Nucleus accumbens (tissue), 56 donors: Measurements from ENCODE around the gene CAPG.

ENCODE experiments used
- DNase-seq, 56 donors: peaks; one replicate each; lab custom pipeline; 2025; lab: John Stamatoyannopoulos, UW

CAPG gene

GRCh38 chr2:85439025-85439472 is 28.9 kb upstream of the CAPG start:
- no peak for DNase-seq

GRCh38 chr2:85438201-85439024 is 28.2 kb upstream of the CAPG start:
- peak in 29 of 56 donors; percentile 16 to 81 (median 66) for DNase-seq

GRCh38 chr2:85437488-85438200 is 27.5 kb upstream of the CAPG start:
- peak in 55 of 56 donors; percentile 37 to 95 (median 86) for DNase-seq

GRCh38 chr2:85436836-85437487 is 26.8 kb upstream of the CAPG start:
- DNase-seq, result peak in 13 of 56 donors; percentile 26 to 91 (median 64)

GRCh38 chr2:85435981-85436835 is 26.0 kb upstream of the CAPG start:
- DNase-seq, result no peak

- peak in 11 of 56 donors; percentile 12 to 54 (median 25) for DNase-seq
These were observed 25.2 kb upstream of the CAPG start for GRCh38 chr2:85435220-85435958.

- DNase-seq, result no peak
These were observed 24.5 kb upstream of the CAPG start for GRCh38 chr2:85434696-85435095.

GRCh38 chr2:85433511-85434089 is 23.4 kb upstream of the CAPG start:
- DNase-seq, result peak in 55 of 56 donors; percentile 44 to 97 (median 86)

GRCh38 chr2:85431570-85432205 is 21.5 kb upstream of the CAPG start:
- peak in 24 of 56 donors; percentile 11 to 51 (median 32) for DNase-seq

- DNase-seq, result peak in 55 of 56 donors; percentile 53 to 93 (median 82)
These were observed 20.8 kb upstream of the CAPG start for GRCh38 chr2:85430752-85431569.

- DNase-seq, result peak in 2 of 56 donors; percentile 26 to 41
These were observed 19.7 kb upstream of the CAPG start for GRCh38 chr2:85429924-85430289.

GRCh38 chr2:85429213-85429923 is 19.2 kb upstream of the CAPG start:
- DNase-seq, result peak in 11 of 56 donors; percentile 14 to 56 (median 34)

GRCh38 chr2:85428343-85428881 is 18.2 kb upstream of the CAPG start:
- DNase-seq, result no peak

GRCh38 chr2:85427300-85427835 is 17.2 kb upstream of the CAPG start:
- DNase-seq, result no peak

GRCh38 chr2:85425588-85425987 is 15.4 kb upstream of the CAPG start:
- no peak for DNase-seq

GRCh38 chr2:85423525-85423924 is 13.4 kb upstream of the CAPG start:
- peak in 3 of 56 donors; percentile 18 to 47 (median 31) for DNase-seq
